Stromal cell of bone marrow (primary cell): ENCODE results near the gene ATAD3A.
"Not testable (repeated sequence)": the region's sequence is repeated elsewhere in the genome, so short reads cannot be mapped to it uniquely, and the experiment has no call there.

Experiments used
- DNase-seq: peaks from one replicate; pipeline ENCODE4 v3.0.0-alpha.2; 2012; ENCODE audit warnings: low read depth

Gene ATAD3A

GRCh38 chr1:1554926-1555915, 43.3 kb downstream of the ATAD3A start:
- DNase-seq: peak; percentile 48

- DNase-seq: no peak
Measured at GRCh38 chr1:1556505-1556904, 44.5 kb downstream of the ATAD3A start.

- not testable (repeated sequence) for DNase-seq
Measured at GRCh38 chr1:1556961-1557360, 45.0 kb downstream of the ATAD3A start.

- DNase-seq: not testable (repeated sequence)
Measured at GRCh38 chr1:1557688-1558087, 45.7 kb downstream of the ATAD3A start.

- no peak for DNase-seq
Measured at GRCh38 chr1:1558591-1558990, 46.6 kb downstream of the ATAD3A start.

GRCh38 chr1:1559066-1559465, 47.1 kb downstream of the ATAD3A start:
- DNase-seq: no peak

GRCh38 chr1:1560178-1560577, 48.2 kb downstream of the ATAD3A start:
- DNase-seq: no peak

- no peak for DNase-seq
Measured at GRCh38 chr1:1561801-1562470, 50.0 kb downstream of the ATAD3A start.

- no peak for DNase-seq
Measured at GRCh38 chr1:1562556-1563195, 50.7 kb downstream of the ATAD3A start.

GRCh38 chr1:1563688-1564087, 51.7 kb downstream of the ATAD3A start:
- DNase-seq: no peak

GRCh38 chr1:1564268-1564667, 52.3 kb downstream of the ATAD3A start:
- no peak for DNase-seq

- no peak for DNase-seq
Measured at GRCh38 chr1:1565340-1565739, 53.4 kb downstream of the ATAD3A start.

- DNase-seq: peak; percentile 29
Measured at GRCh38 chr1:1567152-1567875, 55.4 kb downstream of the ATAD3A start.

- DNase-seq: no peak
Measured at GRCh38 chr1:1567891-1568291, 55.9 kb downstream of the ATAD3A start.

- DNase-seq: no peak
Measured at GRCh38 chr1:1569341-1569740, 57.4 kb downstream of the ATAD3A start.

GRCh38 chr1:1573843-1574720, 62.1 kb downstream of the ATAD3A start:
- DNase-seq: peak; percentile 38

- DNase-seq: peak; percentile 78
Measured at GRCh38 chr1:1574721-1575537, 63.0 kb downstream of the ATAD3A start, which contains the start of gene SSU72. Gene SSU72, minus strand, starts transcription at chr1:1574863. Its CDS starts 306 bp downstream, at chr1:1574557.

- no peak for DNase-seq
Measured at GRCh38 chr1:1577367-1578011, 65.5 kb downstream of the ATAD3A start.

- no peak for DNase-seq
Measured at GRCh38 chr1:1578371-1578940, 66.5 kb downstream of the ATAD3A start.
